MM.1S (cell line): Measurements from ENCODE around the gene BDP1.
"Not testable (repeated sequence)": the region's sequence is repeated elsewhere in the genome, so short reads cannot be mapped to it uniquely, and the experiment has no call there.

Experiments used
- DNase-seq: peaks from one replicate; pipeline ENCODE4 v3.0.0-alpha.2; 2015
- H2AFZ ChIP-seq: fragments of 300-600 bp; sonication (generic); 2 replicates; pipeline ENCODE4 v1.6.0; 2016; ENCODE audit warnings: antibody characterized with exemption, low read length
- H3F3A ChIP-seq: fragments of 300-600 bp; sonication (generic); 2 replicates; pipeline ENCODE4 v1.6.1; 2016; ENCODE audit warnings: mild to moderate bottlenecking, antibody characterized with exemption, low read length, moderate library complexity, mixed read lengths; ENCODE audit not compliant: insufficient read depth
- H3K27ac ChIP-seq: fragments of 300-600 bp; sonication (generic); 2 replicates; pipeline ENCODE4 v1.5.1; 2016; ENCODE audit warnings: mild to moderate bottlenecking, low read length
- H3K27me3 ChIP-seq: fragments of 300-600 bp; sonication (generic); replicated peaks from 2 replicates; pipeline ENCODE4 v1.6.0; 2016; ENCODE audit warnings: low read length; ENCODE audit not compliant: insufficient read depth
- H3K36me3 ChIP-seq: fragments of 300-600 bp; sonication (generic); replicated peaks from 2 replicates; pipeline ENCODE4 v1.6.1; 2016; ENCODE audit warnings: mild to moderate bottlenecking, low read length, mixed read lengths; ENCODE audit not compliant: insufficient read depth
- H3K4me1 ChIP-seq: fragments of 300-600 bp; sonication (generic); 2 replicates; pipeline ENCODE4 v1.6.1; 2016; ENCODE audit warnings: low read length, mixed read lengths
- H3K4me2 ChIP-seq: fragments of 300-600 bp; sonication (generic); 2 replicates; pipeline ENCODE4 v1.6.0; 2016; ENCODE audit warnings: low read depth, low read length
- H3K4me3 ChIP-seq: fragments of 300-600 bp; sonication (generic); 2 replicates; pipeline ENCODE4 v1.5.1; 2016; ENCODE audit warnings: low read length, mixed read lengths
- H3K79me2 ChIP-seq: fragments of 300-600 bp; sonication (generic); 2 replicates; pipeline ENCODE4 v1.6.1; 2016; ENCODE audit warnings: mixed run types, low read length, mixed read lengths
- H3K9ac ChIP-seq: fragments of 300-600 bp; sonication (generic); 2 replicates; pipeline ENCODE4 v1.6.1; 2016; ENCODE audit warnings: low read length, mixed read lengths
- H3K9me2 ChIP-seq: fragments of 300-600 bp; sonication (generic); replicated peaks from 2 replicates; pipeline ENCODE4 v1.6.1; 2016; ENCODE audit warnings: mild to moderate bottlenecking, low read length, mixed read lengths; ENCODE audit not compliant: insufficient read depth
- H3K9me3 ChIP-seq: fragments of 300-600 bp; sonication (generic); replicated peaks from 2 replicates; pipeline ENCODE4 v1.6.1; 2016; ENCODE audit warnings: mild to moderate bottlenecking, low read length, mixed read lengths; ENCODE audit not compliant: insufficient read depth
- H4K20me1 ChIP-seq: fragments of 300-600 bp; sonication (generic); 2 replicates; pipeline ENCODE4 v1.6.1; 2016; ENCODE audit warnings: mild to moderate bottlenecking, low read length, moderate library complexity, mixed read lengths; ENCODE audit not compliant: insufficient read depth
- CTCF ChIP-seq: fragments of 300-600 bp; sonication (generic); IDR thresholded peaks from 2 replicates; pipeline ENCODE4 v1.5.1; 2016; ENCODE audit warnings: antibody characterized with exemption, low read length, mixed read lengths
- EZH2 ChIP-seq: fragments of 300-600 bp; sonication (generic); optimal IDR thresholded peaks from 2 replicates; pipeline ENCODE3; 2017; ENCODE audit warnings: low read depth, mild to moderate bottlenecking, antibody characterized with exemption, low read length, mixed read lengths
- EZH2phosphoT487 ChIP-seq: fragments of 300-600 bp; sonication (generic); IDR thresholded peaks from 2 replicates; pipeline ENCODE4 v1.6.1; 2018; ENCODE audit warnings: antibody characterized with exemption, low read length

BDP1 gene

GRCh38 chr5:71564895-71565294 lies 109.4 kb downstream of the BDP1 start:
- no peak for TF ChIP-seq CTCF
- TF ChIP-seq EZH2 = no peak
- Histone ChIP-seq H3K4me3 (no peak overlapping the region), H3K9me3 (no peaks in the 10 kb centered on the region), H2AFZ (no peak overlapping the region), H3K79me2 (no peaks in the 10 kb centered on the region), H3K9me2 (no peaks in the 10 kb centered on the region), H4K20me1 (no peaks in the 10 kb centered on the region), H3K4me1 (no peaks in the 10 kb centered on the region), H3K27me3 (no peaks in the 10 kb centered on the region), H3K36me3 (no peaks in the 10 kb centered on the region), H3K27ac (no peak overlapping the region), H3K4me2 (no peak overlapping the region), H3K9ac (no peak overlapping the region), H3F3A (no peaks in the 10 kb centered on the region)
- DNase-seq = no peak

- no peaks in the 10 kb centered on the region for H3K27me3 ChIP-seq
- no peaks in the 10 kb centered on the region for H3K79me2 ChIP-seq
- no peak overlapping the region for H3K27ac ChIP-seq
- H3F3A ChIP-seq = no peaks in the 10 kb centered on the region
- H3K36me3 ChIP-seq = no peaks in the 10 kb centered on the region
- H3K4me1 ChIP-seq = no peaks in the 10 kb centered on the region
- no peaks in the 10 kb centered on the region for H4K20me1 ChIP-seq
- no peak for DNase-seq
- no peaks in the 10 kb centered on the region for H3K9me3 ChIP-seq
- no peak overlapping the region for H3K4me3 ChIP-seq
- H2AFZ ChIP-seq = no peak overlapping the region
- no peaks in the 10 kb centered on the region for H3K9me2 ChIP-seq
- H3K4me2 ChIP-seq = no peak overlapping the region
- TF ChIP-seq CTCF (no peak), EZH2 (no peak), EZH2phosphoT487 (no peak)
- H3K9ac ChIP-seq = no peak overlapping the region
Observed at GRCh38 chr5:71569748-71570509, 114.5 kb downstream of the BDP1 start.

GRCh38 chr5:71571811-71572210 lies 116.4 kb downstream of the BDP1 start:
- H2AFZ ChIP-seq, H3F3A ChIP-seq, H3K4me2 ChIP-seq, H3K4me3 ChIP-seq, H3K79me2 ChIP-seq, H3K9ac ChIP-seq, H3K27ac ChIP-seq, DNase-seq, H4K20me1 ChIP-seq, H3K9me2 ChIP-seq, H3K27me3 ChIP-seq, H3K9me3 ChIP-seq, H3K36me3 ChIP-seq, H3K4me1 ChIP-seq: not testable (repeated sequence)

GRCh38 chr5:71573591-71573990 lies 118.1 kb downstream of the BDP1 start:
- H3K9me3 ChIP-seq = no peaks in the 10 kb centered on the region
- DNase-seq = no peak
- H3K9me2 ChIP-seq = no peaks in the 10 kb centered on the region

GRCh38 chr5:71575588-71575987 lies 120.1 kb downstream of the BDP1 start:
- H4K20me1 ChIP-seq, H3K4me3 ChIP-seq, H3K79me2 ChIP-seq, H2AFZ ChIP-seq, H3K9ac ChIP-seq, H3K4me1 ChIP-seq, DNase-seq, H3K36me3 ChIP-seq, H3K9me3 ChIP-seq, H3K9me2 ChIP-seq, H3K27me3 ChIP-seq, H3F3A ChIP-seq, H3K27ac ChIP-seq, H3K4me2 ChIP-seq: not testable (repeated sequence)

More at GRCh38 chr5:71573591-71573990, 118.1 kb downstream of the BDP1 start:
- Histone ChIP-seq H3K4me2 (no peak overlapping the region), H3K9ac (no peak overlapping the region), H3K27ac (no peak overlapping the region), H3F3A (no peaks in the 10 kb centered on the region), H3K36me3 (no peaks in the 10 kb centered on the region), H3K4me3 (no peak overlapping the region), H2AFZ (no peak overlapping the region), H3K27me3 (no peaks in the 10 kb centered on the region), H3K79me2 (no peaks in the 10 kb centered on the region), H4K20me1 (no peaks in the 10 kb centered on the region), H3K4me1 (no peaks in the 10 kb centered on the region)
- TF ChIP-seq EZH2phosphoT487 (no peak), CTCF (no peak), EZH2 (no peak)
